ENCODE data around the gene SYNDIG1.

SYNDIG1 gene

DNA sequence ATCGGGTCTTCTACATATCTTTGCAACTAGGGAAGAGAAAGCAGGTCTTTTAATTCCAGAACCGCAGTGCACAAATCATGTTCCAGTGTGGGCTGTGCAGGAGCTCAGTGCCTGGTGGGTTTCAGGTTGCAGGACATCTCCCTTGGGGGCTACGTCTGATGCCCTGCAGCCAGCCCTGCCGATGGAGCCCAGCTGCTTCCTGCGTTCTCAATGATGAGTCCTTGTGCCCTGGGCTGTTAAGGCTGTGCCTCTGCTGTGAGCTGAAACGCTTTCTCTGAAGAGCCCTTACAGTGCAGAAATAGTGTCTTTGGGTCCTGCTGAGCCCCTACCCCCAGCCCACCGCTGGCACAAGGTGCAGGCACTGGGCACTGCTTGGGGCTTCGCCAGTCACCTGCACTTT lies 192.9 kb downstream of the SYNDIG1 start:
- DNase-seq (ENCODE audit: low read depth) = no peak

DNA sequence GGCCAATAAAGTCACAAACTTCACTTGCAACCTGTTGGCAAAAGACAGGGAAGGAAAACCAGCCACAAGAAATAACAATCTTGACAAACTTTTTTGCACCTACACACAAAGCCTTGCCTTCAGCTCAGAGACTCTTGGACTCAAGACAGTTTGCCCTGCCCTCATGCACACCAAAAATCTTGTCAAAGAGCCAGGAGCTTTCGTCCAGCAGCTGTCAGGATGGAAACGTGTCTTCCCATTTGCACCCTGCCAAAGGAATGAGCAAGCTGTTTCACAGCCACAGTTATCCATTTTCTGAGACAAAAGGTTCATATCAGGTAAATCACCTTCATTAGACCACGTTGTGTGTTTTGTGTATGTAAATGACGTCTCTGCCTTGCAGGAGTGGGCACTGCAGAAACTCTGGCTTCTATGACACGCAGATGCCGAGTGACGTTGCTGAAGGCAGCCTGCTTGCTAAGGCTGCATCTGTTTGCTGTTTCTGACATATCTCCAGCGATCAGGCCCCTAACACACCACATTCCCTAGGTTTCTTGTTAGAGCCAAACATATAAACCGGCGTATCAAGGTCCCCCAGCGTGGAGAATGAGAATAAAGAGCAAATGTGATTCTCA lies 193.4 kb downstream of the SYNDIG1 start:
- no peak for DNase-seq (ENCODE audit: low read depth)

DNA sequence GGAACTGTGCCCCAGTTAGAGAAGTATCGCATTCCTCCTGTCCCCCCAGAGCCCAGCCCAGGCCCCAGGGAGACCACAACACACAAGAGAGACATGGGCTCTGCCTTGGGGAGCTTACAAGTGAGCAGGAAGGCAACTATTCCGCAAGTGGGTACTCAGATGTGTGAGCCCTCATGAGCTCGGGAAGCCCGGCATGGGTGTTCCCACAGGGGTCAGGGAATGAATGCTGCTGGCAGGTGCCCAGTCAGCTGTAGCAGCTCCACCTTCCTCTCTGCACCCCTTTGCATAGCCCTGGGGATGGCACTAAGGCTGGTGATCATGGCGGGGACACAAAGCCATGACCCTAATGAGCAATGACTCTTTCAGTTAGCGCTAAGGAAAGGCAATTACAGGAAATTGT lies 194.1 kb downstream of the SYNDIG1 start:
- no peak for DNase-seq (ENCODE audit: low read depth)

DNA sequence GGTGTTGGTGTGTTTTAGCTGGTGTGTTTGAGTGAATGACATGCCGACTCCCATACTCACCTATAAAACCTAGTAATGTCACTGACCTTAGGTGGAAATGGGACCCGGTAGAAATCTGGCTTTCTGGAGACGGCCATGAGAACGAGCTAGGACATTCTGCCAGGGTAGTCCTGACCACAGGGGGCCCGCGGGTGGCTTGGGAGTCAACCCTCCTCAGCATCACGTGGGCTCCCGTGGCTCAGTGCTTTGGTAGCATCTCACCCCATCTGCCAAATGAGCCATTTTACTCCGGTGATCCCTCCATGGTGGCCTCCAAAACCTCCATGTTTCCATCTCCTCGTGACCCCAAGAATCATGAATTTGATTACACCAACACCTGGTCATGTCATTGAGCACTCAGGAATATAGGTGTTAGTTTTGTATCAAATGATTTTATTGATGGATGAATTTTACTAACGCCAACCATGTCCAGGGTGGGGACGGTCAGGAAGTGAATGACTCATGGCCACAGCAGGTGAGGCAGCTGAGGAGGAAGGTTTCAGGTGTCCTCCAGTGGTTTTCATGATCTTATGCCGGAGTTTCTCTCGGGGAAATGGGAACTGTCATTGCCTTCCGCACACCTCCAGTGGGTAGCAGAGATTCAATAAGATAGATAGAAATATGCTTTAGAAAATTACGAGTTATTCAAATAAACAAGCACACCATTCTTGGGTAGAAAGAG lies 195.0 kb downstream of the SYNDIG1 start:
- DNase-seq (ENCODE audit: low read depth) = no peak

DNA sequence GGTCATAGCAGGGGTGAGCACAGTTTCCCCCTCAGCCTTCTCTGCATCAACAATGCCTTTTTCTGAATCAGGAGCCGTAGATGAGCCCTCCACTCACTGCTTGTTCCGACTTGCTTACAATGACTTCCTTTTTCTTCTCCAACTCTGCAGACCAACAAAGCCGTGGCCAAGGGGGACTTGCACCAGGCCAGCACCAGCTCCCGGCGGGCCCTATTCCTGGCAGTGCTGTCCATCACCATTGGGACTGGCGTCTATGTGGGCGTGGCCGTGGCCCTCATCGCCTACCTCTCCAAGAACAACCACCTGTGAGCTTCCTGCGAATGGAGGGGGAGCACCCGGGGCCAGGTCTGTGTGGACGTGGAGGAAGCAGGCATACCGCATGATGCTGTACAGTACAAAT lies 195.8 kb downstream of the SYNDIG1 start:
- DNase-seq (ENCODE audit: low read depth) = no peak

DNA sequence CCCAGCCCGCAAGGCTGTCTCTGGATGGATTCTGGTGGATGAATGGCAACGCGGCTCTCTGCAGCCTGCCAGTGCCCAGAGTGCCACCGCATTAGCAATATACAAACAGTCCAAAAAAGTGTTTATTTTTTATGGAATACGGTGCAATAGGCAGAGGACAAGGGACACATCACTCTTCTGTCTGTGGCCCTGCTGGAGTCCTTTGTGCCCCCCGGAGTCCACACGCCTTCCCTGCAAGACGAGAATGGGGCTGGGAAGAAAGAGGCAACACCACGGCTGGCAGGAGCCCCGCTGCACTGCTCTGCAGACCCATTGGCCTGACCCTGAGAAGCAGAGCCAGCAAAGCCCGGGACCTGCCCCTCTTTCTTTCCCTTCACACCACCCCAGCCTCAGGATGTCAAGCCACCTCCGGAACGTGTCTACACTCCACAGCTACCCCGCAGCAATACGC lies 196.3 kb downstream of the SYNDIG1 start:
- DNase-seq (ENCODE audit: low read depth) = no peak

DNA sequence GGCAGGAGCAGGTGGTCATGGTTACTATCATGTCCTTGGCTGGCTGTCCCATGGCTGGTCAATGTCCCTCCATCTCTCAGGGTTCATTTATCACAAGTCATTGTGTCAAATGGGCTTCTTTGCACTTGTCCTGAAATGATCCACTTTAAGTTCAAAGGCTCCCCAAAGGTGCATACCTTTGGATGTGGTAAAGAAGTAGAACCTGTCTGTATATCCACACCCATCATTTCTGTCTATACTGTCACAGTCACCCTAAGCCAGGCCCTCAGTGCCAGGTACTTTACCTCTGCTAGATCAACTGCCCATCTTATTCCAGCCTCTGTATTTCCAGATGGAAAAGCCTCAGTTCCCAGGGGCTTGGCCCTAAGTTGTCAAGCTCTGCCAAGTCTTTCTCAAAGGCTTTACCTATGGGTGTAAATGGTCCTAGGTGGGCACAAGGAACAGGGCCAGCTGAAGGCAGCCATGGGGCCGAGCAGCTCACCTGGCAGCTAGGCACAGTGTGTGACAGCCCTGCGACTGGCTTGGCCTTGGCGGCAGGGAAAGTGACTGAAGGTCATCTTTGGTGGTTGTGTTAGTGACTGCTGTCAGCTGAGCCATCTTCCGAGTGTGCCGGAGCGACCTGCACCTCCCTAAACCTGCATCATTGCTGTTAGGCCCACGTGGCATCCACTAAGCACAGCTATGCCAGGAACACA lies 198.4 kb downstream of the SYNDIG1 start:
- no peak for DNase-seq (ENCODE audit: low read depth)

DNA sequence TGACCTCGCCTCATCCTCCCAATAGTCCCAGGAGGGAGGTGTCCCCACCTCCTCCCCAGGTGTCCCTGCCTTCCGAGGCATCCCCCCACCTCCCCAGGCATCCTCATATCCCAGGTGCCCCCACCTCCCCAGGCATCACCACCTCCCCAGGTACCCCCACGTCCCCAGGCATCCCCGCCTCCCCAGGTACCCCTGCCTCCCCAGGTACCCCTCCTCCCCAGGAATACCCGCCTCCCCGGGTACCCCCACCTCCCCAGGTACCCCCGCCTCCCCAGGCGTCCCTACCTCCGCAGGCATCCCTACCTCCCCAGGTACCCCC lies 198.9 kb downstream of the SYNDIG1 start:
- no peak for DNase-seq (ENCODE audit: low read depth)

DNA sequence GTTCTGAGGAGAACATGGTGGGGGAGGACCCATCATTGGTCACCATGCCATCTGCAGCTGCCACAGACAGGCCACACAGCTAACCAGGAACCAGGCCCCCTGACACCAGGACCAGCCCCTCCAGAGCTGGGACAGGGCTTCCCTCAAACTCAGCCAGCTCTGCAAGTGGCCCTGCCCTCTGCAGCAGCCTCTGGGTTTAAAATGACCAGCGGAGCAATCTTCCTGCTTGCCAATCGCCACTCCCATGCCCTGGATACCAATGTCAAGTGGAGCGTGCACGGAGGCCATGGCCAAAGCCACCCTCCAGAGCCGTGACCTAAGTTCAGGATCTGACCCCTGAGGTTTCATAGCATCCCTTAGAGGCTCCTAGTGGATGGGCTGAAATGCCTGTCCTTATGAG lies 199.4 kb downstream of the SYNDIG1 start:
- no peak for DNase-seq (ENCODE audit: low read depth)

DNA sequence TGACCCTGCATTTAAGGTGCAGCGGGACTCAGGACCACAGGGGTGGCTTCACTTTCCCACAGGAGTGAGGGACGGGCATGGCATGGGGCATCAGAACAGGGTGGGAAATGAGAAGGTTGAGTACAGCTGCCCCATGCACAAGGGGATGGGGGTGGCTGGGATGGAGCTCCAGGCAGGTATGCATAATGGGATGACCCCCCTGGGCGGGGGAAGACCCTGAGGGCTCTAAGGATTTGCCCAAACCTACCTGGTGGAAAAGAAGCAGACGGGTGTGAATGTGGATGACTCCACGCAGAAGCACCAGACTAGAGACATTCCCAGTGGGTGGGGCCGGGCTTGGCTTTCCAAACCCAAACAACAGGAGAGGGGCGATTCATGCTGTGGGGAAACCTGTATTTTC lies 200.3 kb downstream of the SYNDIG1 start:
- DNase-seq (ENCODE audit: low read depth) = no peak

DNA sequence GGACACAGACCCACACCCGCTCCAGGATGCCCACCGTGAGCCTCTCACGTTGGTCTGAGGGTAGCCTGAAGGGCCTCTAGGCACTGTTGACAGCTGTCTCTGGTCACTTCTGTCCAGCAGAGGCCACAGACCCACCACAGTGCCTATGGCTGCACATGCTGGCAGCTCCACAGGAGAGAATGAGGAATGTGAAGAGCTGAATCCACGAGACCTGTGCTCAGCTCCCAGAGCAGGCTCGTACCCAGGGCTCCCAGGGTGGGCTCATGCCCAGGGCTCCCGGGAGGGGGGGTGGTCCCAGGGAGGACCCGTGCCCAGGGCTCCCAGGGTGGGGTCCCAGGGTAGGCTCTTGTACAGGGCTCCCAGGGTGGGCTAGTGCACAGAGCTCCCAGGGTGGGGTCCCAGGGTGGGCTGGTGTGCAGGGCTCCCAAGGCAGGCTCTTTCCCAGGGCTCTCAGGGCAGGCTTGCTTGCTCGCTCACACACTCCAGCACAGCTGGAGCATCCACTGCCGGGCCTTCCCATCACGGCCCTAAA lies 201.0 kb downstream of the SYNDIG1 start:
- no peak for DNase-seq (ENCODE audit: low read depth)

DNA sequence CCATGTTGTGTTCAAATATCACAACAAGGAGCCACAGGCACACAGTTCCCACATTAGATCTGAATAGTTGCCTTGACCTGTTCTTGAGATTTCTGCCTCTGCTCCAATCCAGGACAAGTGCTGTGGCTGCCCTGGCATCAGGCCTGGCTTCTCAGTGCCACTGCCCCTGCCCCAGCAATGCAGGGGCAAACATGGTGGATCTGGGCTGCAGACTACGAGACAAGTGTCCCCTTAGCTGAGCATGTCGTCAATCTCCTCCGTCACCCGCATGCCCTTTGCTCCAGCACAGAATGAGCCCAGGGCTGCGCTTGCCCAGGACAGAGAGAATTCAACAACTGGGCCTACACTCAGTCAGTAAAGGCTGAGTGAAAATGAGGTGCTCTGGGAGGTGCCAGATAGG lies 201.6 kb downstream of the SYNDIG1 start:
- DNase-seq (ENCODE audit: low read depth) = no peak

DNA sequence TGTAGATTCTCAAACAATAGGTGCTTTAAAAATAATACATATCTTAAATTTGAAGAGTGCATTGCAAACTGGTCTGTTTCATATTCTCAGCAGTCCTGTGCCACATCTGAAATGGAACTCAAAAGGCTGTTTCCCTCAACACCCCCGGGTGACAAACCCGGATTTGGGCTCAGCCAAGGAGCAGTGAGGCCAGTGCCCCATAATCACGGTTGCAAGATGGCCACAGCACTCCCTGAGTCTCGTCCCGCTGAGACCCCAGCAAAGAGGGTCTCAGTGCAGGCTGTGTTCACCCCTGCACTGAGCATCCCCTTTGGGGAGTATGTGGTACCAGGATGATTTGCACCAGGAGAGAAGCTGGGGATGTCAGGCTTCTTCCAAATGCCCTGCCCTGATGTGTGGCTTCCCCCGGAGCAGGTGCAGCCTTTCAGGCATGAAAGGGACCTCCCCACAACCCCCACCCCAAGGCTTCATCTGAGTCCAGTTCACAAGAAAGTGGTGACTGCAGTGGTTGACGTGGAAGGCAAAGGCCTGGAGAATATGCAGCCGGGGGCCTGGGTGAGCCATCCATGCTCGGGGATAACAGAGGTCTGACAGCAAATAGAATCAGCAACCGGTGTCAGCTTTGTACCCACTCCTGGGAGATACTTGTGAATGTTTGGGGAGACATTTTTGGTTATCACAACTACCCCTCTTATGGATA lies 202.9 kb downstream of the SYNDIG1 start:
- DNase-seq (ENCODE audit: low read depth) = no peak

DNA sequence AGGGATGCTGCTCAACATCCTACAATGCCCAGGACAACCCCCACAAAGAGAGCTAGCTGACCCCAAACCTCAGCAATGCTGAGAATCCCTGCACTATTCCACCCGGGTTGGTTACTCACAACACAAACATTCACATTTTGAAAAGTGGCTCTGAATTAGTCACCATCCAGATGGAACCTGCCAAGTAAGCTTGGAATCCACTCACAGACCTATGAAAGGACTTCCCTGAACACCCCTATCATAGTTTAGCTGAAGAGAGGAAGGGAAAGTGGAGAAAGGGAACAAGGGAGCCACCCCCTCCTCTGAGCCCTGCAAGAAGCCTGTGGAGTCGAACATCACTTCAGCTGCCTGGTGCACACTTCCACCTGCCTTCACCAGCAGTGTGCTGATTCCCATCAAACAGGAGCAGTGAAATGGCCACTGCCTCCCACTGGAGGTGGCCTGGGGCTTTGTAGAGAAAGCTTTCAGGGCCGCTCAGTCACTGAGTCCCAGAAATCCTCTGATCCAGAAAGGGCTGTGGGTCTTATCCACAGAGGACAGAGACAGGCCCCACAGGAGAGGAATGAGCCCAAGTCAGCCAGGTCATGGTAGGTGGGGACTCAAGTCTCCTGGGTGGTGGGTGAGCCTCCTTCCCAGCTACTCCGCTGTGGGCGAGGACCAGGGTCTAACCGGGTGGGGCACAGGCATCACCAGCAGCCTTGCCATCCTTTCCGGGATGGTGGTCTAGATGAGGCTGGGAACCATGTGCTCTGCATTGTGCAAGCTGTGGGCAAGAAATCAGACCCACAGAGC lies 203.7 kb downstream of the SYNDIG1 start:
- DNase-seq (ENCODE audit: low read depth) = no peak

DNA sequence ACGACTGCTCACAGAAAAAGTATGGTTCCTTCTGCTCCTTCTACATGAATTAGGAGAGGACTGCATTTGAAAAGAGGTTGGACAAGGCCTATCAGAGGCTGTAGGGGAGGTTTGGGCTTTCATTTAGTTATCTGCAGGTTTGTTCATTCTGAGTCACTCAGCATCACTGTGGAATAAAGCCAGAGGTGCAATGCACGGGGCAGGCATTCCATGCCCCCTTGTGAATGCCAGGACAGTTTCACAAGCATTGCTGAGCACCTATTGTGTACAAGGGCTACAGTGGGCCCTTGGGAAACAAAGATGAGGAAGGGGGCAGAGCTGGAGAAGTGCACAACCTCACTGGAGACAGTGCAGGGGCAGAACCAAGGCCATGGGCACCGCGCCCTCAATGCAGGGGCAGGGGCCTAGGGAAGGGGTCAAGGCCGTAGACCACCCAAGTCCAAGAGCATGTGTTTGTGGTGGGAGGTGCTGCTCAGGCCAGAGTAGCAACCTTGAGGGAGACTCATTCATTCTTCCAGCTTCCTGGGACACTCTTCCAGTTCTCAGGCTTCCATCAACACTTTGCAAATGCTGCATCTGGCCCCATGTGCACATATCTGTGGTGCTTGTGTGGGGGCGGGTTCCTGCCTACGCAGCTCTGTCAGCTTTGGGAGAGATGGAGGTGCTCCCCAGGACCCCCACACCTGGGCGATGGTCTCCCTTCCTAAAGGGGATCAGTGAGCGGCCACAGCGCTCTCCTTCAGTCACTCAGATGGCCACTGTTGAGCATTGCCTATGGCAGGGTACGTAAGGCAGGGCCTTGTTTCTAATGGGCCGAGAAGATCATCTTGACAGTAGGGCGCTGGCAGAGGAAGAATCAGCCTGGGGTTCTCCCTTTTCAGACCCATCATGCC lies 204.5 kb downstream of the SYNDIG1 start:
- DNase-seq (ENCODE audit: low read depth) = no peak

DNA sequence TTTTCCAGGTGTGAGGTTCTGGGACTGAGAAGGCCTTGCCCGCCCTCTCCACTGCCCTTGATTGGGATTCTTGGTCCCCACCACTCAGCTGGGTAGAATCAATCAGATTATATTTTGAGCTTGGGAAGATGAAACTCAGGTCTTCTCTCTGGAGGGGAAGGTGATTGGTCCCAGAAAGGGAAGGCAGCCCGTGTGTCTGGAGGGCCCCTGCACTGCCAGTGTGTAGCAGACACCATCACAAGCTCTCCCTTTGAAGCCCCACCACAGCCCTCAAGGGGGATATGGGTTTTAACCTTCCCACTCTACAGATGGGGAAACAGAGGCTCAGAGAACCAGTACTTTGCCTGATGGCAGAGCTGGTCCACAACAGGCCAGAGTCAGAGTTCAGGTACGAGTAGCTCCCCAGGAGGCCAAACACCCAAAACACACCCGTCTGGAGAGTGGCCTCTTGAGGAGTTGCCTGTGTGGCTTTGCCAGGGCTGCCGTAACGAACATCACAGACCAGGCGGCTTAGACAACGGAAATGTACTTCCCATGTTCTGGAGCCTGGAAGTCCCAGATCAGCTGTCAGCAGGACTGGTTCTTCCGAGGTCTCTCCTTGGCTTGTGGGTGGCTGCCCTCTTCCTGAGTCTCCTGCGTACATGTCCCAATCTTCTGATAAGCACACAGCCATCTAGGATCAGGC lies 205.6 kb downstream of the SYNDIG1 start:
- no peak for DNase-seq (ENCODE audit: low read depth)

DNA sequence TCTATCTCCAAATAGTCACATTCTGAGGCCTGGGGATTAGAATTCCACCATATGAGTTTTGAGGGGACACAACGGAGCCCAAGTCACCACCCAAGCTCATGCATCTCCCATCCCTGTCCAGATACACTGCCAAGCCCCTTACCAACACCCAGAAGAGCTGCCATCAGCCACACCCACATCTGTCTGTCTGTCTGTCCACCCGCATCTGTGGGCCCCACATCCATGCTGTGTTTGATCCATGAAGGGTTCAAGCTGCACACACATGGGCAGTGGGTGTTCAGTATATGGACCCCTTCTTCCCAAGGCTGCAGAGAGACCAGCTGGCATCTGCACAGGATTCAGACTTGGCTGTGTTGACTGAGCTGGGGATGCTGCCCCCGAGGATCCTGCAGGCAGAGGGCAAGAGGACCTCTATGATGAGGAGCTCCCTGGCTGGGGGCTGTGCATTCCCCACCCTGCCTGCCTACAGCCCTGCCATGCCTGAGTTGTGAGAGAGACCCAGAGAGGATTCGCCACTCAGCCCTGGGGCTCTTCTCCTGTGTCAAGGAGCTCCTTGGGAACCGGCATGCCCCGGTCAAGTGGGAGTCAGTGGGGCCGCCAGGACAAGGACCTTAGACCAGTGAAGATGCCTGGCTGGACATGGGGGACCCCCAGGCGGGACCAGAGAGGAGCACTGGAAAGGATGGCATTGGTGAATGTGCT lies 206.4 kb downstream of the SYNDIG1 start:
- DNase-seq (ENCODE audit: low read depth) = no peak

DNA sequence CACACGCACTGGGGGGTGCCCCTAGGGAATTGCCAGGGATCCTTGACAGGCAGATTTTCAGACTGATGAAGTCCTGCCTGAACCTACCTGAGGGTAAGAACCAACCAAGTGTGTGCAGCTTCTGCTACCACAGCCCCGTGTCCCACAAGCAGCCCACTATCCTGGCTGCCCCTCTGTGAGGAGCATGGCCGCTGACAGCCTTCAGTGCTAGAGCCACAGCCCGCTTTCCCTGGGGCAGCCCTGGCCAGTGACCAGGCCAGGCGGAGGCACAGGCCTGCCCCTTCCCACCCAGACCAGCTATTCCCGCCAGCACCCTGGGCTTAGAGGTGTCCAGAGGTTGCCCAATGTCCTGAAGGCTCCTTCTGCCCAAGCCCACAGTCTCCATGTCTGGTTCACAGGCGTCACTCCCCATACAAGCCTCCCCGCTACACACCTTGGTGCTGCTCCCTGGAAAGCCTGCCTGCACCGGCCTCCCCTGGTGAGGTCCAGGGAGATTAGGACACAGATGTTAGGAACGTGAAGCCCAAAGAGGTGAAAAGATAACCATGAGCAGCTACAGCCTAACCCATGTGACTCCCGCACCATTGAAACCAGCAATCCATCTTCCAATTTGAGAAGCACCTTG lies 207.0 kb downstream of the SYNDIG1 start:
- no peak for DNase-seq (ENCODE audit: low read depth)

DNA sequence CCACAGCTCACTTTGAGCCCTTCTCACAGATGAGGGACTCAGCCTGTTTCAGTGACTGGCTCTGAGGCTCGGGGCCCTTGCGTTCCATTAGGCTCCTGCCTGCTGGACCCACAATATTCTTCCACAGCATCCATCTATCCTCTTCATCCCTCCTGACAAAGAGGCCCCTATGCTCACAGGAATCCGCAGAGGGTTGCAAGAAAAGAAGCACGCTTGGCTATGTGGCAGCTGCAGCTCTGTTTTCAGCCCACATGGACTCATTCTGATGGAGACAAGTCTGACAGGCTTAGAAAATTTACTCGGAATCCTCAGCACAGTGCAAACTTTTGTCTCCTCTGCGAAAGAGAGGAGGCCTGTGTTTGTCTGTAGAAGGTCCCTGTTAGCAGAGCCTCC lies 207.5 kb downstream of the SYNDIG1 start:
- no peak for DNase-seq (ENCODE audit: low read depth)
